ENCODE measurements around the gene UTP18. TPM values are rescaled to one million over a fixed set of nuclear protein-coding genes. Genes with fewer than 3 reads are reported as not detected.
"Not testable (repeated sequence)": the region's sequence is repeated elsewhere in the genome, so short reads cannot be mapped to it uniquely, and the experiment has no call there.

UTP18 gene
- total and polyA plus RNA-seq, 7 donors, result 17.4 to 27.9 (median 20.4) TPM

GRCh38 chr17:51261024-51261963, 948 bp downstream of the UTP18 start:
- Histone ChIP-seq H3K36me3 (peaks cover 0 to 37% (median 4%) of the 10 kb centered on the region in 4 donors), H3K27me3 (no peaks in the 10 kb centered on the region), H3K27ac (peak overlapping the region; percentile 91 to 100 (median 94)), H3K9me3 (no peaks in the 10 kb centered on the region), H3K4me3 (peak overlapping the region; percentile 92 to 96 (median 94)), H3K4me1 (peaks cover 0 to 52% (median 39%) of the 10 kb centered on the region in 4 donors)
- intact Hi-C loops (cut with DNase I), result loop anchor here (5.0 kb wide), 1 partner anchor 94 kb away; the partner anchor contains the start of gene NME2
- peak; percentile 66 for DNase-seq
- 8 to 13% methylated on average over 42 of the region's 42 CpGs for WGBS, 2 donors
- TF ChIP-seq POLR2A (IDR thresholded peaks at IDR 0.05) (no peak), POLR2AphosphoS5 (IDR thresholded peaks at IDR 0.05) (no peak), EP300 (IDR thresholded peaks at IDR 0.05) (no peak), CTCF (IDR thresholded peaks at IDR 0.05) (no peak)

GRCh38 chr17:51263006-51263405, 2.7 kb downstream of the UTP18 start:
- TF ChIP-seq EP300 (IDR thresholded peaks at IDR 0.05), result no peak
- no peak for TF ChIP-seq POLR2A (IDR thresholded peaks at IDR 0.05)
- TF ChIP-seq POLR2AphosphoS5 (IDR thresholded peaks at IDR 0.05), result no peak
- TF ChIP-seq CTCF (IDR thresholded peaks at IDR 0.05), result no peak
- no peak overlapping the region for H3K27ac ChIP-seq
- 88 to 92% methylated on average over 3 of the region's 3 CpGs for WGBS, 2 donors
- H3K4me1 ChIP-seq, result peaks cover 0 to 35% (median 28%) of the 10 kb centered on the region in 4 donors
- H3K9me3 ChIP-seq, result no peaks in the 10 kb centered on the region
- DNase-seq, result no peak
- no peaks in the 10 kb centered on the region for H3K27me3 ChIP-seq
- intact Hi-C loops (cut with DNase I), result loop anchor here (5.0 kb wide), 1 partner anchor 96 kb away; the partner anchor contains the start of gene NME2
- H3K4me3 ChIP-seq, result no peak overlapping the region
- peaks cover 6 to 54% (median 13%) of the 10 kb centered on the region in 4 donors for H3K36me3 ChIP-seq

DNA sequence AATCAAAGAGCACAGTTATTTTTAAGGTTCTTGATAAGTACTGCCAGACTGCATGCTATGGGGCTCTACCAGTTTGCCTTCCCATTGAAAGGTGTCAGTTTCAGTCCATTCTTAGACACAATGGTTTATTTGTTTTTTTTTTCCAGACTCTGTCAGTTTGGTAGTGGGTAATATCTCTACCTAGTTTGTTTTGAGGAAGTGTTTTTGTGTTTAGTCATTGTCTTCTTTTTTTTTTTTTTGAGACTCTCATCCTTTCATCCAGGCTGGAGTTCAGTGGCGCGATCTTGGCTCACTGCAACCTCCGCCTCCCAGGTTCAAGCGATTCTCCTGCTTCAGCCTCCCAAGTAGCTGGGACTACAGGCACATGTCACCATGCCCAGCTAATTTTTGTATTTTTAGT, 4.1 kb downstream of the UTP18 start:
- WGBS, 2 donors, result 72 to 96% methylated on average over 4 of the region's 4 CpGs
- not testable (repeated sequence) for H3K27ac ChIP-seq, DNase-seq, H3K27me3 ChIP-seq, H3K9me3 ChIP-seq, H3K4me3 ChIP-seq
- Histone ChIP-seq H3K36me3 (peaks cover 6 to 66% (median 21%) of the 10 kb centered on the region in 4 donors), H3K4me1 (peaks cover 0 to 21% (median 15%) of the 10 kb centered on the region in 4 donors)
- intact Hi-C loops (cut with DNase I), result loop anchor here (5.0 kb wide), 1 partner anchor 97 kb away; the partner anchor contains the start of gene NME2

DNA sequence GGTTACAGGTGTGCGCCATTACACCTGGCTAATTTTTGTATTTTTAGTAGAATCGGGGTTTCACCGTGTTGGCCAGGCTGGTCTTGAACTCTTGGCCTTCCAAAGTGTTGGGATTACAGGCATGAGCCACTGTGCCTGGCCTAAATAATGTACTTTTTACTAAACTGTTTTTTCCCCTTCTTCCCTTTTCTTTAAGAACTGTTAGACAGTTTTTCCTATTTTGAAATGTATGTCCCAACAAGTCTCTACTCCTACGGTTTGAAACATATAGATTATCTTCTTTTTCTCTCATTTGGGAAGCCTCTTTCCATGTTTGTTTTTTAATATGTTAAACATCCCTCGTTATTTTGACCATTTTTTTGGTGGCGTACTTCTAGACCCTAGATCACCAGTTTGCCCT, 9.6 kb downstream of the UTP18 start:
- Histone ChIP-seq H3K4me1 (no peaks in the 10 kb centered on the region), H3K27ac (no peak overlapping the region), H3K9me3 (no peaks in the 10 kb centered on the region), H3K4me3 (no peak overlapping the region), H3K36me3 (peaks cover 6 to 82% (median 24%) of the 10 kb centered on the region in 4 donors), H3K27me3 (no peaks in the 10 kb centered on the region)
- intact Hi-C loops (cut with DNase I), result no loop called here
- DNase-seq, result no peak
- TF ChIP-seq POLR2A (IDR thresholded peaks at IDR 0.05), result no peak
- 95 to 96% methylated on average over 6 of the region's 6 CpGs for WGBS, 2 donors

DNA sequence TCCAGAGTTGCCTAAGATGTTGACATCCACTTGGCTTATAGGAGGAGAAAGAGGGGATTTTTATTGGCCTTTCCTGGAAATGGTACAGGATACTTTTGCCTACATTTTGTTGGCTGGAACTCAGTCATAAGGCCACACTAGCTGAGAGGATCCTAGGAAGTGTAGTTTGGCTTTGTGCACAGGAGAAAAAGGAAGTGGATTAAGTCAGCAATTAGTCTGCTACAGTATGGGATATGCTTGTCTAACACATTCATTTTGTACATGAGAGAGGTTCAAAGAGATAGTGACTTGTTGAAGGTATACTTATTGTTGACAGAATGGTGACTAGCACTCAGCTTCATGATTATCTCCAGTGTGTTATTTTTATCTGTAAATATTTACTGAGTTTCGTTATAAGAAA, 10.3 kb downstream of the UTP18 start:
- DNase-seq, result no peak
- no peak overlapping the region for H3K4me3 ChIP-seq
- no peaks in the 10 kb centered on the region for H3K4me1 ChIP-seq
- TF ChIP-seq CTCF (IDR thresholded peaks at IDR 0.05), result no peak
- no peak for TF ChIP-seq EP300 (IDR thresholded peaks at IDR 0.05)
- no peaks in the 10 kb centered on the region for H3K27me3 ChIP-seq
- no peaks in the 10 kb centered on the region for H3K9me3 ChIP-seq
- intact Hi-C loops (cut with DNase I), result no loop called here
- no peak overlapping the region for H3K27ac ChIP-seq
- 49 to 71% methylated on average over 1 of the region's 1 CpG for WGBS, 2 donors
- H3K36me3 ChIP-seq, result peaks cover 6 to 81% (median 26%) of the 10 kb centered on the region in 4 donors

Measured in sigmoid colon (tissue), 7 donors.